Cerebellar nuclear complex (tissue), 1 donor: ENCODE data around the gene CCND3.
A peak's percentile ranks its signal among the peaks of the same experiment; 100 is the strongest.
"Not testable (repeated sequence)": the region's sequence is repeated elsewhere in the genome, so short reads cannot be mapped to it uniquely, and the experiment has no call there.

ENCODE experiments used
- DNase-seq, 2 experiments: peaks; one replicate each; lab custom pipeline; 2025; lab: John Stamatoyannopoulos, UW

The CCND3 gene

GRCh38 chr6:41947581-41948220 is 6.1 kb upstream of the CCND3 start:
- DNase-seq, result no peak

DNA sequence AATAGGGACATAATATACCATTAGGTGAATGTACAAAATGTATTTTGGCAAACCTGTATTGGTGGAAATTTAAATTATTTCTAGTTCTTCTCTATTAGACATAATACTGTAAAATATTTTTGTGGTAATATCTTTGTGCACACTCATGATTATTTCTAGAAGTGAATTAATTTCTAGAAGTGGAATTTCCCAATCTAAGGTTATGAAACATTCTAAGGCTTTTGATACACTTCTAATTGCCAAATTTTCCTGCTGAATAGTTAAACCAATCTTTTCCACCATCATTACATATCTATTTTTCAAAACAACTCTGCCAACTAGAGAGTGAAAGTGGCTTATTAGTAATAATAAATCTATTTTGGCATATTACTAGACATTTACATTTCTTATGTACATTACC is 1.8 kb upstream of the CCND3 start:
- DNase-seq, result no peak

DNA sequence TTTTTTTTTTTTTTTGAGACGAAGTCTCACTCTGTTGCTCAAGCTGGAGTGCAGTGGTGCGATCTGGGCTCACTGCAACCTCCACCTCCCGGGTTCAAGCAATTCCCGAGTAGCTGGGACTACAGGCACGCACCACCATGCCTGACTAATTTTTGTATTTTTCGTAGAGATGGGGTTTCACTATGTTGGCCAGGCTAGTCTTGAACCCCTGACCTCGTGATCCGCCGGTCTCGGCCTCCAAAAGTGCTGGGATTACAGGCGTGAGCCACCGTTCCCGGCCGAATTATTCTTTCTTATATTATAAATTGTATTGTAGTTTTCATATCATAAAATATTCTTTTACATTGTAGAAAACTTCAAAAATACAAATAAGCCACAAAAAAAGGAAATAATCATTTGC is 1.3 kb upstream of the CCND3 start:
- not testable (repeated sequence) for DNase-seq

DNA sequence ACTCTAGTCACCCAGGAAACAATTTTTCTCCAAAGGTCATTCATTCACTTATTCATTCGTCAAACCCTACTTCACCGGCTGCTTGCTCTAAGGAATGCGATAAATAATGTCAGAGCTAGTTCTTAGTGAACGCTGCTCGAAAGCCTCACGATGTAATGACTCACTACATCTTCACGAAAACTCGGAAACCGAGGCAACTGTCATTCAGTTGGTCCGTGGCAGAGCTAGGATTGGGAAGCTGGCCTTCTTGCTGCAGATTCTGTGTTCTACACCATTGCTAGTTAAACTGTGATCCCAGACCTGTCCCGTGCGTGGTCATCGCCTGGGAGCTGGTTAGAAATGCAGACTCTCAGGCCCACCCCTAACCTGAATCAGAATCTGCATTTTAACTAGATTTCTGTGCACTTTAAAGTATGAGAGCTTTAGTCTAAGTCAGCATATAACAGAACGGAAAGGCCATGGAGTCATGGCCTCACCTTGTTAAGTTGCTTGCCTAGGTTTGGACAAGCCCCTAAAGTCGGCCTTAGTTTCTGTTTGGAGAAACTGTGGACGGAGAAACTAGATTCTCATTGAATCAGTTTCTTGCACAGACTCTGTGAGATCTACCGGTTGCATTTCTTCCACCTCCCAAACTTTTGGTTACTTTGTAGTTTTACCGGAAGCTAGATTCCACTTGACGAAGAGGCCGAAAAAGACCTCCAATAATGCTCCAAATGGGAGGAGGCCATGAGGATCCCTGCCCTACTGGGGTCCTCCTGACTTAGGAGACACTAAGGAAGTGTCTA is 651 bp upstream of the CCND3 start:
- no peak for DNase-seq

DNA sequence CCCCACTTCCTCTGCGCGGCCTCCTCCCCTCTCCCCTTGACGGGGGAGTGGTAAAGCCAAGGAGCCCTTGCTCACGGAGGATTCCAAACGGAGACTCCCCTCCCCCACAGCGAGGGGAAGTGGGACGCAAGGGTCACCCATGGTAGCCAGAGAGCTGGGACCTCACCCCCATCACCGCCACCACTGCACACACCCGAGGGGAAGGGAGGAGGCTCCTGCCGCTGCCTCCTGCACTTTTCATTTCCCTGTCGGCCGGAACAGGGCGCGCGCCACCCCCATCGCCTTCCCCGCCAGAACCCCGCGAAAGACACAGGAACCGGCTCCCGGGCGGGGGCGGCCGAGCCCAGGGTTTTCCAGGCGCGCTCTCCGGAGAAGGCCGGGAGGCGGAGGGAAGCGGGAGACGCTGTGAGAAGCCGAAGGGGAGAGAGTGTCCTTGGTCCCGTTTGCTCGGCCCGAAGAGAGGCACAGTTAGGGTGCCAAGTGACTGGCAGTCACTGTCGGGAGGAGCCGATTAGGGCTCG is 789 bp downstream of the CCND3 start:
- DNase-seq, result no peak

DNA sequence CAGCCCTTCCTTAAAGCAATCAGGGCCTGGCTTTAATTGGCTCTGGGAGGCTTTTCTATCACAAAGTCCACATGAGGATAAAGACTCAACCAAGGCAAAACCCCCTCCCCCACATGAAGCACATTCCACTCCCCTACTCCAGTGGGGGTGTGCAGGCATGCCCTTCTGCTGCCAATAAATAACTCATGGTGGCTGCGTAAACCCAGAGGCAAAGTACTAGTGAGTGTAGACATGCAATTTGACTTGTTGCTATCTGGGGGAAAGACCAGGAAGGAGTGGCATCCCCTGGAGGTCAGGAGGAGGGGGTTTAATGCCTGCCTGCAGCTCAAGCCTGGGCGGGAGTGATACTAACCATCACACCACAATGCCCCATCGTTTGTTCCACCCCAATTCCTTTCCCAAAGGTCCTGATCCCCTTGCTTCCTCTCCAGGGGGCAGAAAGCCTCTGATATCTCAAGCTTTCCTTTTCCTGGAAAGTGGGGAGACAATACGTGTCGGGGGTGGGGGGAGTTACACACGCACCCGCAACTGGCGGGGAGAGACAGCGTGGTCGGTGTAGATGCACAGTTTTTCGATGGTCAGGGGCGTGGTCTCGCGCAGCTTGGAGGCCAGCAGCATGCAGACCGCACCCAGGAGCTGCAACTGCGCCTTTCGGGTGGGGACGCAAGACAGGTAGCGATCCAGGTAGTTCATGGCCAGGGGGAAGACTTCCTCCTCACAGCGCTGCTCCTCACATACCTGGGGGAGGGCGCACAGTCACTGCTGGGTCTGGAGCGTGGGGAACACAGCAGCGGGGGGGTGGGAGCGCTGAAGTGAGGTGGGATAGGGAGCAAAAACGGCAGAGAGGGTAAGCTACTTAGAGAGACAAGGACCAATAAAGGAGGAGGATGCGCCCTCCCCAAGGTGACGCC is 1.5 kb downstream of the CCND3 start:
- no peak for DNase-seq

GRCh38 chr6:41939176-41939847 is 2.3 kb downstream of the CCND3 start:
- no peak for DNase-seq

- DNase-seq, result no peak
Measured at GRCh38 chr6:41938590-41939175, 2.9 kb downstream of the CCND3 start.

- no peak for DNase-seq
Measured at GRCh38 chr6:41937861-41938574, 3.6 kb downstream of the CCND3 start.

- no peak for DNase-seq
Measured at GRCh38 chr6:41937472-41937860, 4.1 kb downstream of the CCND3 start.

- peak; percentile 31 to 37 for DNase-seq
Measured at GRCh38 chr6:41936073-41936837, 5.4 kb downstream of the CCND3 start.

- no peak for DNase-seq
Measured at GRCh38 chr6:41935685-41936072, 5.9 kb downstream of the CCND3 start.

DNA sequence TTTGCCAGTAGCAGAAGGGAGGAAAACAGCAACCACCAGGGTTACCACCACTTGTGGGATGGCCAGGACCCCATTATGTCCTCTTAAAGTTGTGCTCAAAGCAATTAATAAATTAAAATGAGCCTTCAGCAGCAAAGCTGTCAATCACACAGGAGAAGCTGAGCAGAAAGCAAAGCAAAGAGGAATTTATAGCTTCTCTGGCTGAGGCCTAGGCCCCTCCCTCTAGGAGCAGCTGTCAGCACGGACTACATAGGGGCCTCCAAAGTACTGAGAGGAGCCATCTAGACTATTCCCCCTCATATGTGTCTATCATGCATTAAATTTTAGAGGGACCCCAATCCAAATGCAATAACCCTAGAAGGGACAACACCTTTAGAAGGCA is 6.4 kb downstream of the CCND3 start:
- DNase-seq, result no peak

DNA sequence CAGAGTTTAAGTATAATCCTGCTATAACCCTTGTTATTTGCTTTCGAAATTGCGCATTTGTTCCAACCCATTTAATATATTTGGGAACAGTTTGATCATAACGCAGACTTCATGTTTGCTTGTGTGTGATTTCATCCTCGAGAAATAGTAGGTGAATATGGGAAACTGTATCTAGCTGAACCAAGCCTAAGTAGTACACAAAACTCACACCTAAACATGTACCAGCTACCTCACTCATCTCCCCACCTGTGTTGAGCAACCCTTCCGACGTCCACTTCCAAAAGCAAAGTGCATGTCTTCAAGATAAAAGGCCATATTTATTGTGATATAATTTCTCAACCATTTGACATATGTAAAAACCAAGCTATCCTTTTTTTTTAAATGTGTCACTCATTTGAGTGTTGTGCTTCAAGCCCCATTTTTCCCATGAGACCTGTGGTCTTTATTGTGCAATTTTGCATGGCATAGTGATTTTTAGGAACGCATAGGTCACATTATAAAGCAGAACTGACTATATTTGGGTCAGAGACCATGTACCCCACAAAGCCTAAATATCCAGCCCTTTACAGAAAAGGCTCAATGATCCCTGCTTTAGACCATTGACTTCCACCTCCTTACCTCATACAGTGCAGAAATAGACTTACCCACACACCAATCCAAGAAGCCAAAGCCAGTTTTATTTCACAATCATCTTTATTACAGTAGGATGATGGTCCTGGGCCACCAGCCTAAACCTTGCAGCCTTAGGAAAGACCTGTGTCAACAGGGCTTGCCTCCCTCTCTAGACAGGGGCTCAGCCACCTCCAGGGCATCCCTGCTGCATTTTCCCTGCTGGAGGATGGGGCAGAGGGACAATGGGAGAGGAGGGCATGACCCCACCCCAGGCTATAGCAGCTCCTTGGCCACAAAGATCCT is 7.1 kb downstream of the CCND3 start:
- no peak for DNase-seq

- DNase-seq, result no peak
Measured at GRCh38 chr6:41932378-41932777, 9.2 kb downstream of the CCND3 start.

DNA sequence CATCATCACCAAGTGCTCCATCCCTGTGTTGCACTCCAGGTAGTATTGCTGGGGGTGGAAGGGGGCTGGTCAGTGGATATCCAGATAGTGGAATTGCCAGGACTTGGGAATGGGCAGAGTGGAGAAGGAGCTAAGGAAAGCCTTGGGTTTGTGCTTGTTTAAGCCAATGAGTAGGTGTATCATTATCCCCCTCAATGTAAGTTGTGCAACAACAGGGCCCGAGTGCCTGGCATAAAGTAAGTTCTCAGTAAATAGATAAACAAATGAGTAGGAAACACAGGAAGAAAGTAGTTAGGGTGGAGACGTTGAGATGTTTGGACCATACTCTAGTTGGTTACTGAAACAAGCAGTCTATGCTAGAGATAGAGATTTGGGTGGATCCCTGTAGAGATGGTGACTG is 9.8 kb downstream of the CCND3 start:
- no peak for DNase-seq

- no peak for DNase-seq
Measured at GRCh38 chr6:41929924-41930323, 11.7 kb downstream of the CCND3 start.

GRCh38 chr6:41927253-41927652 is 14.4 kb downstream of the CCND3 start:
- no peak for DNase-seq

DNA sequence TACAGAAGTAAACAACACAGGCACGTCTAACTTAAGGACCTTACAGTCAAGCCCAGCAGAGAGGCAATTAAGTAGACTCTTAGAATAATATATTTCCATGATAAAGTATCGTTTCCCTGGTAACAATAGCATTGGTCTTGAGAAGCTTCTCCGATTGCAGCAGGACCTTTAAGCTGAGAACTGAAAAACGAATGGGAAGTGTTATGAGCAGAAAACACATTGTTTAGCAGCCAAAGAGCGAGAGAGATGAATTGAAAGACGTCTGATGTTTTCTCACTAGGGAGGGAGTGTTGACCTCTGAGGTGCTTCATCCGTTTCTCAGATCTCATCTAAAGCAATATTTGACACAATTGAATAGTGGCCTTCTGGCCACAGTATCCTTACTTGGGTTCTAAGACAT is 19.5 kb downstream of the CCND3 start:
- DNase-seq, result no peak
